Activated T-cell treated with anti-CD3 and anti-CD28 coated beads, Interleukin-2, amount 50 U/mL, for 1 hour (primary cell): Measurements from ENCODE around the gene ZNF25.
"Not testable (repeated sequence)": the region's sequence is repeated elsewhere in the genome, so short reads cannot be mapped to it uniquely, and the experiment has no call there.

ENCODE experiments used
- DNase-seq: peaks from one replicate; pipeline ENCODE4 v3.0.0-alpha.2; 2020

The ZNF25 gene

GRCh38 chr10:37937864-37938263, 38.6 kb downstream of the ZNF25 start:
- no peak for DNase-seq

- DNase-seq = no peak
Observed at GRCh38 chr10:37934791-37935190, 41.7 kb downstream of the ZNF25 start.

DNA sequence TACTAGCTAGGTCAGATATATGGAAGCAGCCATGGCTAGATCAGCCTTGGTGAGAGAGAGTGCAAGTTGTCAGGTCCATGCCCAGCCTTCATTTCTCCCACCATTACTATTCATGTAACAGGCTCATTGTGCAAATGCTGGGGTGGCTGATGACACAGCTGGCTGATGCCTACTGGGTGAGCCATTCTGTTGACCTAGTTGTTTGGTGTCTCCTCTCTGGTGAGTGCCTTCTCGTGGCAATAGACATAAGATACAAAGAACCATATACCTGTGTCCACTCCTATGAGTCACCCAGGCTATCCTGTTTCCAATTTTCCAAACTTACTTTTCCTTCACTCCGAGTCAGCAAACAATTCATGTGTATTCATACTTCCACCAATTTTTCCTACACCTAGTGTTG, 46.0 kb downstream of the ZNF25 start:
- DNase-seq = no peak

- not testable (repeated sequence) for DNase-seq
Observed at GRCh38 chr10:37908165-37908564, 68.3 kb downstream of the ZNF25 start.

GRCh38 chr10:37906382-37906781, 70.1 kb downstream of the ZNF25 start:
- no peak for DNase-seq
